HCT116 (cell line): ENCODE measurements around the gene SLX1A.
"Not testable (repeated sequence)": the region's sequence is repeated elsewhere in the genome, so short reads cannot be mapped to it uniquely, and the experiment has no call there.

Source experiments
- CBX3 ChIP-seq: IDR thresholded peaks from 2 replicates; pipeline ENCODE4 v1.6.1; 2012; ENCODE audit warnings: low read depth
- CEBPB ChIP-seq: IDR thresholded peaks from 2 replicates; pipeline ENCODE4 v1.6.1; 2012; ENCODE audit warnings: low read depth
- CTCF ChIP-seq, 3 experiments: fragments of 200-600 bp in 1 of 3; sonication (generic) in 1 of 3; IDR thresholded peaks in 2 of 3; conservative IDR thresholded peaks in 1 of 3; 2 replicates each; pipeline ENCODE4 v1.5.1; 2012 to 2017; ENCODE audit warnings: low read depth in 2 of 3, low read length in 2 of 3, antibody characterized with exemption in 1 of 3, borderline replicate concordance in 1 of 3, control low read depth in 1 of 3, mild to moderate bottlenecking in 1 of 3, mixed read lengths in 1 of 3, mixed run types in 1 of 3, moderate library complexity in 1 of 3; ENCODE audit not compliant: insufficient read depth in 1 of 3
- EZH2 ChIP-seq: fragments of 200-600 bp; sonication (generic); IDR thresholded peaks from 2 replicates; pipeline ENCODE4 v1.6.1; 2017; ENCODE audit warnings: antibody characterized with exemption, mixed run types
- EZH2phosphoT487 ChIP-seq: fragments of 200-600 bp; IDR thresholded peaks from 2 replicates; pipeline ENCODE4 v1.6.1; 2018; ENCODE audit warnings: antibody characterized with exemption, borderline replicate concordance
- MAX ChIP-seq: IDR thresholded peaks from 2 replicates; pipeline ENCODE4 v1.6.1; 2012
- POLR2A ChIP-seq: IDR thresholded peaks from 2 replicates; pipeline ENCODE4 v1.7.0; 2011; ENCODE audit warnings: borderline replicate concordance; ENCODE audit not compliant: insufficient read depth, insufficient read length; ENCODE audit errors: extremely low read depth
- TCF7L2 ChIP-seq: IDR thresholded peaks from 2 replicates; pipeline ENCODE4 v1.7.0; 2011; ENCODE audit warnings: borderline replicate concordance, inconsistent platforms; ENCODE audit not compliant: insufficient read depth, insufficient read length; ENCODE audit errors: extremely low read depth

- not testable (repeated sequence) for TF ChIP-seq CBX3; EZH2; CTCF (IDR thresholded peaks at IDR 0.05 in 2 of 3, conservative IDR thresholded peaks at IDR 0.05 in 1 of 3; ENCODE audit: borderline replicate concordance in 1 of 3, insufficient read depth in 1 of 3, low read depth in 2 of 3, low read length in 2 of 3); MAX; EZH2phosphoT487; TCF7L2; POLR2A; CEBPB
Measured at GRCh38 chr16:30209032-30209431, 15.4 kb downstream of the SLX1A start.
